ENCODE results near the gene UBTD2. TPM values are rescaled to one million over a fixed set of nuclear protein-coding genes. Genes with fewer than 3 reads are reported as not detected.

The UBTD2 gene
- polyA plus RNA-seq, 3 donors, result 2.3 to 3.2 (median 2.6) TPM

DNA sequence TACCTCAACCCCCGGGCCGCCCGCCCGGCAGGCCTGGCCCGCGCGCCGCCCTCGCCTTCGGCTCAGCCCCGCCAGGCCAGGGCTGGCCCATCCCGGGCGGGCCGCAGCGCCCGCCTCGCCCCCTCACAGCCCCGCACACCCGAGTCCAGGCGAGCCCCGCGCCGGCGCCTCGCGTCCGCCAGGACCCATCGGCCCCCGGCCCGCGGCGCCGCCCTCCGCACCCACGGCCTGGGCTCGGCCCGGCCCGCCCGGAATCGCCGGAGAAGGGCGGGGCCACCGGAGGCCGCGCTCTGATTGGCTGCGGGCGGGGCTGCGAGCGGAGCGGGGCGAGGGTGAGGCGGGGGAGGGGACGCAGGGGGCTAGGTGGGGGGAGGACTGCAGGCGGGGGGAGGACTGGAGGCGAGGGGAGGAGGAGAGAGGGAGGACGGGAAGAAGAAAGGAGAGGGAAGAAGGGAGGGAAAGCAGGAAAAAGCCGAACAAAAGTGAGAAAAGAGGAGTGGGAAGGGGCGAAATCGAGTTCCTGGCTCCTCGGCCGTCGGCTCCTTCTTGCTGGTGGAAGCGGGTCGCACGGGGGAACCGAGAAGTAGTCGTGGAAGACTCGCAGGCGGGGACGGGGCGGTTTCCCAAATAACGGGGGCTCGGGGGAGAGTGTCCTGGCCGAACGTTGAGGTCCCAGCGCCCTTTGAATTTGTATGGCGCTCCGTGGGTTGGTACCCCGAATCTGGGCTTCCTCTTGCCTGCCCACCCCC is 472 bp upstream of the UBTD2 start:
- Histone ChIP-seq H3K36me3 (replicated peaks in 1 of 2; ENCODE audit: control insufficient read depth in 1 of 2, insufficient read depth in 2 of 2, low read length in 2 of 2) (no peaks in the 10 kb centered on the region), H3K4me1 (ENCODE audit: control insufficient read depth in 1 of 2, insufficient read depth in 2 of 2, low read length in 2 of 2) (peaks cover 15 to 33% of the 10 kb centered on the region in 2 donors), H3K27ac (ENCODE audit: low read depth in 1 of 2, low read length in 2 of 2) (peak overlapping the region in 1 of 2 donors; percentile 24), H4K20me1 (ENCODE audit: insufficient read depth, low read length) (peaks cover 25% of the 10 kb centered on the region), H3K4me3 (replicated peaks in 1 of 3; ENCODE audit: low read depth in 2 of 3, low read length in 3 of 3) (peak overlapping the region; percentile 53 to 95 (median 83)), H3K9ac (ENCODE audit: insufficient read depth, low read length, poor library complexity, severe bottlenecking) (peak overlapping the region; percentile 78), H3K27me3 (ENCODE audit: control insufficient read depth in 2 of 2, insufficient read depth in 2 of 2, low read length in 2 of 2) (peaks cover 2 to 12% of the 10 kb centered on the region in 2 donors), H3K9me3 (replicated peaks in 1 of 2; ENCODE audit: control insufficient read depth in 1 of 2, insufficient read depth in 1 of 2, low read length in 2 of 2) (no peaks in the 10 kb centered on the region), H3K79me2 (ENCODE audit: insufficient read depth, low read length) (peaks cover 40% of the 10 kb centered on the region), H3K4me2 (replicated peaks; ENCODE audit: extremely low read depth, low read length, poor library complexity, severe bottlenecking) (peak overlapping the region; percentile 98), H2AFZ (ENCODE audit: insufficient read depth, low read depth, low read length, poor library complexity, severe bottlenecking) (peak overlapping the region; percentile 89)
- Mint-ChIP-seq H3K9me3 (peaks cover 0 to 2% (median 0%) of the 10 kb centered on the region in 7 donors), H3K36me3 (peaks cover 0 to 2% of the 10 kb centered on the region in 2 donors), H3K27ac (peak overlapping the region; percentile 57 to 93 (median 73)), H3K4me3 (peak overlapping the region; percentile 88 to 92), H3K27me3 (ENCODE audit: low read depth in 3 of 3) (peaks cover 9 to 20% (median 14%) of the 10 kb centered on the region in 3 donors), H3K4me1 (peaks cover 21% of the 10 kb centered on the region)
- WGBS (ENCODE audit: insufficient coverage), result under 1% methylated on average over 54 of the region's 79 CpGs
- intact Hi-C loops (cut with micrococcal nuclease), result loop anchor here (5.0 to 10.0 kb wide), 3 partner anchors 97 to 277 kb away; partner anchors contain the start of genes STK10 (in 2 of the 2) and FBXW11 (in 1 of the 2)
- TF ChIP-seq, protein P1, sequence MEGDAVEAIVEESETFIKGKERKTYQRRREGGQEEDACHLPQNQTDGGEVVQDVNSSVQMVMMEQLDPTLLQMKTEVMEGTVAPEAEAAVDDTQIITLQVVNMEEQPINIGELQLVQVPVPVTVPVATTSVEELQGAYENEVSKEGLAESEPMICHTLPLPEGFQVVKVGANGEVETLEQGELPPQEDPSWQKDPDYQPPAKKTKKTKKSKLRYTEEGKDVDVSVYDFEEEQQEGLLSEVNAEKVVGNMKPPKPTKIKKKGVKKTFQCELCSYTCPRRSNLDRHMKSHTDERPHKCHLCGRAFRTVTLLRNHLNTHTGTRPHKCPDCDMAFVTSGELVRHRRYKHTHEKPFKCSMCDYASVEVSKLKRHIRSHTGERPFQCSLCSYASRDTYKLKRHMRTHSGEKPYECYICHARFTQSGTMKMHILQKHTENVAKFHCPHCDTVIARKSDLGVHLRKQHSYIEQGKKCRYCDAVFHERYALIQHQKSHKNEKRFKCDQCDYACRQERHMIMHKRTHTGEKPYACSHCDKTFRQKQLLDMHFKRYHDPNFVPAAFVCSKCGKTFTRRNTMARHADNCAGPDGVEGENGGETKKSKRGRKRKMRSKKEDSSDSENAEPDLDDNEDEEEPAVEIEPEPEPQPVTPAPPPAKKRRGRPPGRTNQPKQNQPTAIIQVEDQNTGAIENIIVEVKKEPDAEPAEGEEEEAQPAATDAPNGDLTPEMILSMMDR (IDR thresholded peaks at IDR 0.05), result no peak
- DNase-seq, result peak; percentile 42 to 73 (median 66)

DNA sequence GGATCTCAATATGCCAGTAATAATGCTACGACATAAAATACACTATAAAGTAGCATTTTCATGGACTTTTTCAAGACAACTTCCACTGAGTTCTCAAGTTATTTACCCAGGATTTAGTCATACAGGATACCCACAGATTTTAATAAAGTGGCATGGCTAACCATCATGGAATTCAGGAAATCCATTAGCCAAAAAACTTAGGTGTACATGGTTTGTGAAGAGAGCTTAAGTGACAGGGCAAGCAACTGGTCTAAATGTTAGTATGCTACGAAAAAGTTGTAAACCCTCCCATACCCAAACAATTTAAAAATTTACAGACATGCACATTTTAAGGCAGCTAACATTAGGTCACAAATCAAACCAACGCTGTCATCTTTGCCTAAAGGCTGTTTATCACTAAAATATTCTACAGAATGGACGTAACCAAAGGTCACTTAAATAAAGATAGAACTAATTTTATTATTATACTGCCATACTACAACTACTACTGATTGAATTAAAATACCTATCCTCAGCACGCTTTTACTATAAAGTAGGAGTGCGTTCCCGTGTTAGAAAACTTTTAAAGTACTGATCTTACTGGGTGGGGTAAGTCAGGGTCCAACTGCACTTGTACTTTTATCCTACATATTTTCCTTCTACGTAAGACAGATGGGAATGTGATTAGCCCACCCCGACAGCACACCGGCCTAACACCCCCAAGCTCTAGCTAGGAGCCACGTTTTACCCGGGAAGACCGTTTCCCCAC is 1.1 kb downstream of the UBTD2 start:
- Histone ChIP-seq H3K79me2 (ENCODE audit: insufficient read depth, low read length) (peaks cover 55% of the 10 kb centered on the region), H3K9me3 (replicated peaks in 1 of 2; ENCODE audit: control insufficient read depth in 1 of 2, insufficient read depth in 1 of 2, low read length in 2 of 2) (no peaks in the 10 kb centered on the region), H3K4me2 (replicated peaks; ENCODE audit: extremely low read depth, low read length, poor library complexity, severe bottlenecking) (peak overlapping the region; percentile 98), H3K4me3 (replicated peaks in 1 of 3; ENCODE audit: low read depth in 2 of 3, low read length in 3 of 3) (peak overlapping the region; percentile 56 to 83 (median 73)), H3K9ac (ENCODE audit: insufficient read depth, low read length, poor library complexity, severe bottlenecking) (peak overlapping the region; percentile 78), H3K27ac (ENCODE audit: low read depth in 1 of 2, low read length in 2 of 2) (no peak overlapping the region), H3K36me3 (replicated peaks in 1 of 2; ENCODE audit: control insufficient read depth in 1 of 2, insufficient read depth in 2 of 2, low read length in 2 of 2) (no peaks in the 10 kb centered on the region), H4K20me1 (ENCODE audit: insufficient read depth, low read length) (peaks cover 25% of the 10 kb centered on the region), H3K4me1 (ENCODE audit: control insufficient read depth in 1 of 2, insufficient read depth in 2 of 2, low read length in 2 of 2) (peaks cover 15 to 34% of the 10 kb centered on the region in 2 donors), H2AFZ (ENCODE audit: insufficient read depth, low read depth, low read length, poor library complexity, severe bottlenecking) (peak overlapping the region; percentile 90), H3K27me3 (ENCODE audit: control insufficient read depth in 2 of 2, insufficient read depth in 2 of 2, low read length in 2 of 2) (peaks cover 2 to 12% of the 10 kb centered on the region in 2 donors)
- TF ChIP-seq, protein P1 (IDR thresholded peaks at IDR 0.05), result no peak
- Mint-ChIP-seq H3K27ac (peak overlapping the region in 4 of 7 donors; percentile 70 to 88 (median 82)), H3K4me3 (peak overlapping the region; percentile 92 to 95), H3K9me3 (peaks cover 0 to 2% (median 0%) of the 10 kb centered on the region in 7 donors), H3K4me1 (peaks cover 23% of the 10 kb centered on the region), H3K27me3 (ENCODE audit: low read depth in 3 of 3) (peaks cover 9 to 17% (median 12%) of the 10 kb centered on the region in 3 donors), H3K36me3 (peaks cover 2% of the 10 kb centered on the region in 2 donors)
- DNase-seq, result no peak
- 0% methylated on average over 4 of the region's 13 CpGs for WGBS (ENCODE audit: insufficient coverage)
- intact Hi-C loops (cut with micrococcal nuclease), result loop anchor here (5.0 to 10.0 kb wide), 3 partner anchors 95 to 275 kb away; partner anchors contain the start of genes STK10 (in 2 of the 2) and FBXW11 (in 1 of the 2)

Data from CD14-positive monocyte (primary cell).